Thoracic aorta (tissue), 2 donors: ENCODE results near the gene MYO15B. TPM values are rescaled to one million over a fixed set of nuclear protein-coding genes. Genes with fewer than 3 reads are reported as not detected.

Source experiments
- ATAC-seq: fragments of 150-250 bp; one replicate; pipeline ENCODE4 v1.8.0; 2017; ENCODE audit warnings: low read depth; ENCODE audit not compliant: insufficient number of reproducible peaks, low FRiP score
- DNase-seq: peaks from one replicate; pipeline ENCODE4 v3.0.0-alpha.2; 2020; ENCODE audit warnings: low spot score
- H3K27ac ChIP-seq, 2 donors: fragments of 200-600 bp; sonication (generic); 1 replicate in 1 of 2; 2 replicates in 1 of 2; pipeline ENCODE4 v1.5.1; 2016; ENCODE audit warnings: mild to moderate bottlenecking in 2 of 2, moderate library complexity in 2 of 2
- H3K27me3 ChIP-seq: fragments of 200-600 bp; sonication (generic); replicated peaks from 2 replicates; pipeline ENCODE4 v1.6.0; 2016; ENCODE audit warnings: mild to moderate bottlenecking; ENCODE audit not compliant: insufficient read depth
- H3K36me3 ChIP-seq: fragments of 200-600 bp; sonication (generic); one replicate; pipeline ENCODE4 v1.5.1; 2016
- H3K4me1 ChIP-seq, 2 donors: fragments of 200-600 bp; sonication (generic); 1 replicate in 1 of 2; 2 replicates in 1 of 2; pipeline versions ENCODE4 v1.5.1 to v1.6.0; 2016; ENCODE audit warnings: low read depth in 2 of 2, mild to moderate bottlenecking in 1 of 2; ENCODE audit not compliant: control insufficient read depth in 1 of 2
- H3K4me3 ChIP-seq: fragments of 200-600 bp; sonication (generic); 2 replicates; pipeline ENCODE4 v1.5.1; 2016; ENCODE audit warnings: mild to moderate bottlenecking
- H3K9me3 ChIP-seq: fragments of 200-600 bp; sonication (generic); 2 replicates; pipeline ENCODE4 v1.5.1; 2016
- total RNA-seq, 2 donors: library from RNA; depleted of rRNA; stranded (reverse); fragments of >200 nt; gene quantifications; one replicate each; pipeline versions ENCODE4 v1.1.0 to v1.2.3, GENCODE V29; 2016
- TF ChIP-seq, protein P1 (sequence below): fragments of 200-600 bp; sonication (generic); IDR thresholded peaks from one replicate; pipeline ENCODE4 v1.5.1; 2019; ENCODE audit warnings: antibody characterized with exemption

The MYO15B gene
- total RNA-seq, 2 donors from 2014 or later: 103 to 151 TPM

DNA sequence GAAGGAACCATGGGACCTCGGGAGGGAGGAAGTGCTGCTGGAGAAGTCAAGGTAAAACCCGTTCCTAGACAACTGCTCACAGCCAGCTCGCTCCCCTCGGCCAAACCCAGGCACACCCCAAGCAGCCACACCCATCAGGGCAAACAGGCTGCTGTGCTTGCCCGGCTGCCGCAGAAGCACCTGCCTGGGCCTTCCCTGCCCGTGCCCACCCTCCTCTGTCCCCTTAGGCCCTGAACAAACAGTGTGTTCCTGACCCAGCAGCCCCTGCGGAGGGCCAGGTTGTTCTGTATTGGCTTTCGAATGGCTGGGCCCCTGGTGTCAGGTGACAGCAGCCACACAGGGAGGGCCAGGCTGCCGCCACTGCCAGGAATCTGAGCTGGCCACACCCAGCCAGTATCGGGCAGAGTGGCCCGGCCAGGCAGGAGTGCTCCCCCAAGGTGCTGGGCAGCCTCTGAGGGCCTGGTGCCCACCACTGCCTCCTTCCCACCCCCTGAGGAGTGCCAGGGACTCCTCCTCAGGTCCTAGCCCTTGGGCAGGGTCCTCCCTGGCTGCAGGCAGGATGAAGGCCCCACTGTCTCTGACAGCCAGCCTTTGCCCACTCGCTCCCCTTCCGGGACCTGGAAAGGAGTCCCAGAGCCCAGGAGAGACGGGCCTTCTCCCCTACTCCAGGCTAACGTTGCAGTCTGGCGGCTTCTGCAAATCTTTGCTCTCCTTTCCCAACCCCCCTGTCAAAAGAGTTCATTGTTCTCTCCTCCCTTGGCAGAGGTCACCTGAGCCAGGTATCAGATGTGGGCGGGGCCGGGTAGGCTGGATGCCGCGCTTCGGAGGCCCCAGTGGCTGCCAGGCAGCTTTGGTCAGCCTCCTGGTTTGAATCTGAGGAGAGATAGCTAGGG, 38.1 kb upstream of the MYO15B start:
- H3K36me3 ChIP-seq: no peaks in the 10 kb centered on the region
- TF ChIP-seq, protein P1, sequence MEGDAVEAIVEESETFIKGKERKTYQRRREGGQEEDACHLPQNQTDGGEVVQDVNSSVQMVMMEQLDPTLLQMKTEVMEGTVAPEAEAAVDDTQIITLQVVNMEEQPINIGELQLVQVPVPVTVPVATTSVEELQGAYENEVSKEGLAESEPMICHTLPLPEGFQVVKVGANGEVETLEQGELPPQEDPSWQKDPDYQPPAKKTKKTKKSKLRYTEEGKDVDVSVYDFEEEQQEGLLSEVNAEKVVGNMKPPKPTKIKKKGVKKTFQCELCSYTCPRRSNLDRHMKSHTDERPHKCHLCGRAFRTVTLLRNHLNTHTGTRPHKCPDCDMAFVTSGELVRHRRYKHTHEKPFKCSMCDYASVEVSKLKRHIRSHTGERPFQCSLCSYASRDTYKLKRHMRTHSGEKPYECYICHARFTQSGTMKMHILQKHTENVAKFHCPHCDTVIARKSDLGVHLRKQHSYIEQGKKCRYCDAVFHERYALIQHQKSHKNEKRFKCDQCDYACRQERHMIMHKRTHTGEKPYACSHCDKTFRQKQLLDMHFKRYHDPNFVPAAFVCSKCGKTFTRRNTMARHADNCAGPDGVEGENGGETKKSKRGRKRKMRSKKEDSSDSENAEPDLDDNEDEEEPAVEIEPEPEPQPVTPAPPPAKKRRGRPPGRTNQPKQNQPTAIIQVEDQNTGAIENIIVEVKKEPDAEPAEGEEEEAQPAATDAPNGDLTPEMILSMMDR: no peak
- H3K4me3 ChIP-seq: no peak overlapping the region
- H3K4me1 ChIP-seq: peaks cover 0 to 6% of the 10 kb centered on the region in 2 donors
- no peak for ATAC-seq
- H3K27me3 ChIP-seq: no peaks in the 10 kb centered on the region
- H3K9me3 ChIP-seq: no peaks in the 10 kb centered on the region
- DNase-seq: no peak
- no peak overlapping the region for H3K27ac ChIP-seq

DNA sequence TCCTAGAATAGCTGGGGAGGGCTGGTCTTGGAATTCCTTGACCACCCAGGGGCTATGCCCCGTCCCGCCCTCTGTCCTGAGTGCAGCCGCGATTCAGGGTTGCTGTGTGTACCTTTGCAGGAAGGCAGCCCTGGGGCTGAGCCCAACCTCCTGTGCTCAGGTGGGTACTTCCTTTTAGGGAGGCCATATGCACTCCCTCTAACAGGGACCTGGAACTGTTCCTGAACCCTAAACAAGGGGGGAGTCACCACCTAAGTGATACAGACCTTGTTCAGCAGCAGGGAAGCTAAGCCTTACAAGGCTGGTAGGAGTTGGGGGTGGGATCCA, 37.5 kb upstream of the MYO15B start:
- no peak for DNase-seq
- Histone ChIP-seq H3K9me3 (no peaks in the 10 kb centered on the region), H3K27ac (no peak overlapping the region), H3K36me3 (no peaks in the 10 kb centered on the region), H3K4me3 (no peak overlapping the region), H3K4me1 (peaks cover 0 to 6% of the 10 kb centered on the region in 2 donors), H3K27me3 (no peaks in the 10 kb centered on the region)
- no peak for ATAC-seq
- TF ChIP-seq, protein P1: no peak

DNA sequence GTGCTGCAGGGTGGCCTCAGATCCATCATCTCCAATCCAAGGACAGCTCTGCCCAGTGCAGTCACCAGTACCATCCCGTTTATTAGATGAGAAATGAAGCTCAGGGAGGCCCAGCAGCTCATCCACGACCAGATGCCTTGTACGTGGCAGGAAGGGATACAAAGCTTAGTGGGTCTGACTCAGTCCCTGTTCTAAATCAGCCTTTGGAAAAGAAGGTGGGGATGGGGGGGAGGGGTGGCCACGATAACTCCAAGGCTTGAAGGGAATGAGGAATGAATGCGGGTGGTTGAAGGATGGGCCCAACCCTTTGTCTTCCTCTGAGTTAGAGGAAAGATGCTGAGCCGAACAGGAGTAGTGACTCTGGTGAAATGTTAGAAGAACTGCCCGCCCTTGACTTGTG, 36.3 kb upstream of the MYO15B start:
- Histone ChIP-seq H3K4me1 (peaks cover 0 to 6% of the 10 kb centered on the region in 2 donors), H3K36me3 (no peaks in the 10 kb centered on the region), H3K9me3 (no peaks in the 10 kb centered on the region), H3K4me3 (no peak overlapping the region), H3K27me3 (no peaks in the 10 kb centered on the region), H3K27ac (no peak overlapping the region)
- ATAC-seq (no peak), DNase-seq (no peak)
- TF ChIP-seq, protein P1: no peak

DNA sequence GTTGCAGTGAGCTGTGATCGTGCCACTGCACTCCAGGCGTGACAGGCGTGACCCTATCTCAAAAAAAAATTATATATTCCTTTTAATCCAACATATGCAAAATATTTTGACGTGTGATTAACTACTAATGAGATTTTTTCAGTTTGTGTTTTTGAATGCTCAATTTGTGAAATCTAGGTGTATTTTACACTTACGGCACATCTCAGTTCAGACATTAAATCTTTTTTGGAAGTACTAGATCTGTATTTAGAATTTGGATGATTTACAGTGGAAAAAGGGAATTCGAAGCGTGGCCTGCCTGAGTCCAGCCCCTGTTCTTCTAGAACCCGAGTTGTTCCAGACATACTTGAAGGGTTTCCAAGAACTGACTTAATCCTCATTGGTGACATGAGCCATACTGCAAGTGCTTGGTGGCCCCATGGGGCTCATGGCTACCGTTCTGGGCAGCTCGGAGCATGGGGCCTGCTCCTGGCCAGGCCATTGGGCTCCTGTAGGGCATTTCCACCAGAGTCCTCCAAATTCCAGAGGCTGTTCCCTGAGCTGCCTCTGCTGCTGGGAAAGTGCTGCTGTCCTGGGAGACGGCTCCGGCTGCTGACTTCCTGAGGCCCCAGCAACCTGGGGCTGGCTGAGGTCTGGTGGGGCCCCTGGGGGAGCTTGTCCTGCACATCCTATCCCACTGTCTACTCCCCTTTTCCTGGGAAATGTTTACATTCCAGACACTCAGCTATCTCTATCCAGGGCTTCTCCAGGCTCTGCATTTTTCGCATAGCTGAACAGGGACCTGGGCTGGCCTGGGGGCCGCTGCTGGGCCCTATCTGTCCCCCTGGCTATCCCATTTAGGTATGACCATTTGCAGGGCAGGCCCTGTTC, 34.9 kb upstream of the MYO15B start:
- Histone ChIP-seq H3K27me3 (no peaks in the 10 kb centered on the region), H3K27ac (no peak overlapping the region)

More for the DNA sequence above, 34.9 kb upstream of the MYO15B start:
- peaks cover 0 to 11% of the 10 kb centered on the region in 2 donors for H3K4me1 ChIP-seq
- no peak overlapping the region for H3K4me3 ChIP-seq
- H3K9me3 ChIP-seq: no peaks in the 10 kb centered on the region
- no peaks in the 10 kb centered on the region for H3K36me3 ChIP-seq
- ATAC-seq: no peak
- TF ChIP-seq, protein P1: no peak
- DNase-seq: no peak
